ENCODE measurements around the gene A3GALT2. TPM values are rescaled to one million over a fixed set of nuclear protein-coding genes. Genes with fewer than 3 reads are reported as not detected.

The A3GALT2 gene
- total and polyA plus RNA-seq, 9 of the 15 experiments (the other 6 are each of a cell fraction or from before 2014, with no cell fraction given) = not detected

DNA sequence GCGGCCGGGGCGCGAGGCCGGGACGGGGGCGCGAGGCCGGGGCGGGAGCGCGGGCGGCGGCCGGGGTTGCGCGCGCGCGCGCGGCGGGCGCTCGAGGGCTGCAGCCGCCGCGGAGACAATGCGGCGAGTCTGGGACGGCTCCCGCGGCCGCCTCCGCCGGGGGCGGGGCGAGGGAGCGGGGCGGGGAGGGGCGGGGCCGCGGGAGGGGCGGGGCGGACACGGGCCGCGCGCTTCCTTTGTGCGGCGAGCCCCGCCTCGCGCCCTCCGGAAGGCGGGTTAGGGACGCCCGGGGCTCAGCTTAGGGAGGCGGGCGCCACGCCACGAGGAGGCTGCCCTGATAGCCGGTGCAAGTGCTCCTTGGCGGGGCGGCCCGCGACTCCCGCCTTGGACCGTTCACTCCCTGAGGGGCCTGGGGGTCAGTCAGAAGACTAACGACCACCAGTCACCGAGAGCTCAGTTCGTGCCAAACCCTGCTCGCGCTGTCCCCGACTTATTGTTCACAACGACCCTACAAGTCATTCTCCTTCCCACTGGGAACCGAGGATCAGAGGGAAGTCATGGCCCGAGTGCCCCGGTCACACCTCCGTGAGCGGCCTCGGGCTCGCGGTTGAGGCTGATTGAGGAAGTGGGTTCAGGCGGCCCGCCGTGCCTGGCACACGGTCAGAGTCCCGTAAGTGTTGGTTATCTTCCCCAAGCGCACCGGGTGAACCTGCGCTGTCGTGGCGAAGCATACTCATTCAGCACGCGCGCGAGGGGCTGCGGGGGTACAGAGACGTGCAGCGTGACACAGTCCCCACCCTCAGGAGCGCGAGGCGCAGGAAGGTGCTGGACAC lies 29.1 kb upstream of the A3GALT2 start (continued):
- TF ChIP-seq ELF4 (CRISPR knock-in tag; IDR thresholded peaks at IDR 0.05) (no peak), CHD4 (IDR thresholded peaks at IDR 0.05; ENCODE audit: insufficient read depth, insufficient replicate concordance, low read depth, low read length, poor library complexity, severe bottlenecking) (no peak), DMBX1 (CRISPR knock-in tag; IDR thresholded peaks at IDR 0.05; ENCODE audit: borderline replicate concordance) (peak; percentile 69), IRF2 (CRISPR knock-in tag; IDR thresholded peaks at IDR 0.05) (no peak), ZNF146 (CRISPR knock-in tag; IDR thresholded peaks at IDR 0.05; ENCODE audit: unreplicated experiment) (no peak), FOXM1 (IDR thresholded peaks at IDR 0.05; ENCODE audit: low read depth) (no peak), FOXM1 (CRISPR knock-in tag; IDR thresholded peaks at IDR 0.05; ENCODE audit: low read depth) (peak; percentile 57), ASH1L (IDR thresholded peaks at IDR 0.05; ENCODE audit: borderline replicate concordance, low read depth, partially characterized antibody) (no peak), ZNF717 (CRISPR knock-in tag; IDR thresholded peaks at IDR 0.05) (no peak), CXXC5 (CRISPR knock-in tag; IDR thresholded peaks at IDR 0.05) (peak; percentile 87), PHF8 (IDR thresholded peaks at IDR 0.05; ENCODE audit: borderline replicate concordance, low read length) (peak; percentile 76; the same call in 1 of the 2 replicates), RBM34 (IDR thresholded peaks at IDR 0.05; ENCODE audit: borderline replicate concordance, insufficient read depth, low read length) (no peak), HLTF (IDR thresholded peaks at IDR 0.05) (no peak), WHSC1 (IDR thresholded peaks at IDR 0.05; ENCODE audit: low read length) (no peak), MIER1 (IDR thresholded peaks at IDR 0.05; ENCODE audit: low read depth) (no peak), RBM22 (IDR thresholded peaks at IDR 0.05; ENCODE audit: low read depth, low read length, poor library complexity, severe bottlenecking) (peak; percentile 46)
- TF ChIP-seq, protein P1, sequence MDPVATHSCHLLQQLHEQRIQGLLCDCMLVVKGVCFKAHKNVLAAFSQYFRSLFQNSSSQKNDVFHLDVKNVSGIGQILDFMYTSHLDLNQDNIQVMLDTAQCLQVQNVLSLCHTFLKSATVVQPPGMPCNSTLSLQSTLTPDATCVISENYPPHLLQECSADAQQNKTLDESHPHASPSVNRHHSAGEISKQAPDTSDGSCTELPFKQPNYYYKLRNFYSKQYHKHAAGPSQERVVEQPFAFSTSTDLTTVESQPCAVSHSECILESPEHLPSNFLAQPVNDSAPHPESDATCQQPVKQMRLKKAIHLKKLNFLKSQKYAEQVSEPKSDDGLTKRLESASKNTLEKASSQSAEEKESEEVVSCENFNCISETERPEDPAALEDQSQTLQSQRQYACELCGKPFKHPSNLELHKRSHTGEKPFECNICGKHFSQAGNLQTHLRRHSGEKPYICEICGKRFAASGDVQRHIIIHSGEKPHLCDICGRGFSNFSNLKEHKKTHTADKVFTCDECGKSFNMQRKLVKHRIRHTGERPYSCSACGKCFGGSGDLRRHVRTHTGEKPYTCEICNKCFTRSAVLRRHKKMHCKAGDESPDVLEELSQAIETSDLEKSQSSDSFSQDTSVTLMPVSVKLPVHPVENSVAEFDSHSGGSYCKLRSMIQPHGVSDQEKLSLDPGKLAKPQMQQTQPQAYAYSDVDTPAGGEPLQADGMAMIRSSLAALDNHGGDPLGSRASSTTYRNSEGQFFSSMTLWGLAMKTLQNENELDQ (CRISPR knock-in tag; IDR thresholded peaks at IDR 0.05; ENCODE audit: borderline replicate concordance) = no peak
- TF ChIP-seq, protein P2, sequence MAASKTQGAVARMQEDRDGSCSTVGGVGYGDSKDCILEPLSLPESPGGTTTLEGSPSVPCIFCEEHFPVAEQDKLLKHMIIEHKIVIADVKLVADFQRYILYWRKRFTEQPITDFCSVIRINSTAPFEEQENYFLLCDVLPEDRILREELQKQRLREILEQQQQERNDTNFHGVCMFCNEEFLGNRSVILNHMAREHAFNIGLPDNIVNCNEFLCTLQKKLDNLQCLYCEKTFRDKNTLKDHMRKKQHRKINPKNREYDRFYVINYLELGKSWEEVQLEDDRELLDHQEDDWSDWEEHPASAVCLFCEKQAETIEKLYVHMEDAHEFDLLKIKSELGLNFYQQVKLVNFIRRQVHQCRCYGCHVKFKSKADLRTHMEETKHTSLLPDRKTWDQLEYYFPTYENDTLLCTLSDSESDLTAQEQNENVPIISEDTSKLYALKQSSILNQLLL (CRISPR knock-in tag; IDR thresholded peaks at IDR 0.05; ENCODE audit: borderline replicate concordance) = no peak
- TF ChIP-seq, protein P3, sequence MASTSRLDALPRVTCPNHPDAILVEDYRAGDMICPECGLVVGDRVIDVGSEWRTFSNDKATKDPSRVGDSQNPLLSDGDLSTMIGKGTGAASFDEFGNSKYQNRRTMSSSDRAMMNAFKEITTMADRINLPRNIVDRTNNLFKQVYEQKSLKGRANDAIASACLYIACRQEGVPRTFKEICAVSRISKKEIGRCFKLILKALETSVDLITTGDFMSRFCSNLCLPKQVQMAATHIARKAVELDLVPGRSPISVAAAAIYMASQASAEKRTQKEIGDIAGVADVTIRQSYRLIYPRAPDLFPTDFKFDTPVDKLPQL (IDR thresholded peaks at IDR 0.05; ENCODE audit: extremely low read depth, insufficient read length) = no peak
- TF ChIP-seq, protein P4, sequence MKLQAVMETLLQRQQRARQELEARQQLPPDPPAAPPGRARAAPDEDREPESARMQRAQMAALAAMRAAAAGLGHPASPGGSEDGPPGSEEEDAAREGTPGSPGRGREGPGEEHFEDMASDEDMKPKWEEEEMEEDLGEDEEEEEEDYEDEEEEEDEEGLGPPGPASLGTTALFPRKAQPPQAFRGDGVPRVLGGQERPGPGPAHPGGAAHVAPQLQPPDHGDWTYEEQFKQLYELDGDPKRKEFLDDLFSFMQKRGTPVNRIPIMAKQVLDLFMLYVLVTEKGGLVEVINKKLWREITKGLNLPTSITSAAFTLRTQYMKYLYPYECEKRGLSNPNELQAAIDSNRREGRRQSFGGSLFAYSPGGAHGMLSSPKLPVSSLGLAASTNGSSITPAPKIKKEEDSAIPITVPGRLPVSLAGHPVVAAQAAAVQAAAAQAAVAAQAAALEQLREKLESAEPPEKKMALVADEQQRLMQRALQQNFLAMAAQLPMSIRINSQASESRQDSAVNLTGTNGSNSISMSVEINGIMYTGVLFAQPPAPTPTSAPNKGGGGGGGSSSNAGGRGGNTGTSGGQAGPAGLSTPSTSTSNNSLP (IDR thresholded peaks at IDR 0.05; ENCODE audit: borderline replicate concordance, low read depth, low read length) = no peak
